Posterior cingulate gyrus (tissue), 11 donors: ENCODE data around the gene REXO5.
A peak's percentile ranks its signal among the peaks of the same experiment; 100 is the strongest.
"Not testable (repeated sequence)": the region's sequence is repeated elsewhere in the genome, so short reads cannot be mapped to it uniquely, and the experiment has no call there.

Experiments
- DNase-seq, 10 donors: peaks; one replicate each; pipeline versions ENCODE4 v3.0.0 to v3.0.0-alpha.2; 2020 to 2021; ENCODE audit warnings: mixed read lengths in 3 of 10
- intact Hi-C: fragments of 100-400 bp; cut with DNase I; formaldehyde crosslinking; loops from one replicate; pipeline ENCODE4 v1.15.1; 2023

The REXO5 gene

GRCh38 chr16:20798364-20798763 lies 8.0 kb upstream of the REXO5 start:
- intact Hi-C loops = loop anchor here (2.0 kb wide), 1 partner anchor 286 kb away; no protein-coding TSS in a partner anchor
- DNase-seq = no peak

DNA sequence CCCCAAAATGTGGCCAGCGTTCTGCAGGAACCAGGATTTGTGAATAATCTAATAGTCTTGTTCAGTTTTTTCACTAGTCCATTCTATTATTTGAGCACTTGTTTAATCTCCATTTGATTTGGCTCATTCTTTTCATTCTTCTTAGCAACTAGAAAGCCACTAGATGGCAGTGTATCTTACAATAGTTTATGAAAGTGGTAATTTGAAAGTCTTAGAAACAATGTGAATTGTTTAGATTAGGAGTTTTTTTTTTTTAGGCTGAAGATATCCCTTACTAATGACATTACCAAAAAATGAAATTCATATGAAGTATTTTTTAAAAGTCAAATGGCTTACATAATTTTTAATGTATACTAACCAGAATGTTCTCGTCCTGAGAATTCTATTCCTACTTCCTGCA lies 6.7 kb upstream of the REXO5 start:
- intact Hi-C loops = loop anchor here (2.0 kb wide), 1 partner anchor 285 kb away; no protein-coding TSS in a partner anchor
- no peak for DNase-seq

- DNase-seq = no peak
- intact Hi-C loops = no loop called here
Measured at GRCh38 chr16:20801278-20801677, 5.0 kb upstream of the REXO5 start.

DNA sequence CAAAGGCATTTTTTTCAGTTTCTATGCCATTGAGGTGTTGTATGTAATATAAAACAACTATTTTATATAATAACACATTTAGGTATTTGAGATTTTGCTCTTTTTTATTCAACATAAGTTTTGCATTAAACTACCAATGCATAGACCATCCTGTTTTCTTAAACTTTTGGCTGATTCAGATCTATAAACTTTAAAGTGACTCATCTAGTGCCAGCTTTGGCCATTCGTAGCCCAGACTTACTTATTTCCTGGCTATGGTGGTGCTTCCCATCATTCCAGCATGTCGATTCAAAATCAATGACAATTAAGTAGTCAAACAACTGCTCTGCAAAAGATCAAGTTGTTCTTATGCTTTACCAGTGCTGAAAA lies 3.2 kb upstream of the REXO5 start:
- intact Hi-C loops = no loop called here
- no peak for DNase-seq

- intact Hi-C loops = no loop called here
- no peak for DNase-seq
Measured at GRCh38 chr16:20803561-20804214, 2.6 kb upstream of the REXO5 start.

GRCh38 chr16:20805684-20806167 lies 601 bp upstream of the REXO5 start:
- DNase-seq = not testable (repeated sequence)
- intact Hi-C loops = loop anchor here (5.0 kb wide), 2 partner anchors 63 to 97 kb away; partner anchors contain the start of genes DCUN1D3, LYRM1 and THUMPD1

- DNase-seq = peak in 1 of 10 donors; percentile 35
- intact Hi-C loops = loop anchor here (5.0 kb wide), 2 partner anchors 66 to 94 kb away; partner anchors contain the start of genes DCUN1D3, LYRM1 and THUMPD1
Measured at GRCh38 chr16:20807862-20808261, 1.5 kb downstream of the REXO5 start.

GRCh38 chr16:20811889-20812439 lies 5.6 kb downstream of the REXO5 start:
- DNase-seq = no peak
- intact Hi-C loops = no loop called here

DNA sequence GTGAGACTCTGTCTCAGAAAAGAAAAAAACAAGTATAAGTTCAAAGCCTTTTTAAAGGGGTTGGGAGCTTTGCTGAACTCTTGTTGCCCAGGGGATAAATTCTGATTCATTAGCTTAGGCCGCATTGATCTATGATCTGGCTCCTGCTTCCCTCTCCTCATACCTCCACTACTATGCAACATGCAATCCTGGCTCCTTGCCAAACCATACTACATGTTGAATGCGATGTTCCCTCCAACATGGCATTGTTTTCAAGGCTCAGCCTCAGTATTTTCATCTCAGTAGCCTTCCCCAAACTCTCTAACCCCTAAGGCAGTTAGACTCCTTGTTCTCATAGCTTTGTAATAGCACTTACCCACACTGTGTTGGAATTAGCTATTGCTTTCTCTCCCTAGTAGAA lies 6.2 kb downstream of the REXO5 start:
- DNase-seq = no peak
- intact Hi-C loops = no loop called here

DNA sequence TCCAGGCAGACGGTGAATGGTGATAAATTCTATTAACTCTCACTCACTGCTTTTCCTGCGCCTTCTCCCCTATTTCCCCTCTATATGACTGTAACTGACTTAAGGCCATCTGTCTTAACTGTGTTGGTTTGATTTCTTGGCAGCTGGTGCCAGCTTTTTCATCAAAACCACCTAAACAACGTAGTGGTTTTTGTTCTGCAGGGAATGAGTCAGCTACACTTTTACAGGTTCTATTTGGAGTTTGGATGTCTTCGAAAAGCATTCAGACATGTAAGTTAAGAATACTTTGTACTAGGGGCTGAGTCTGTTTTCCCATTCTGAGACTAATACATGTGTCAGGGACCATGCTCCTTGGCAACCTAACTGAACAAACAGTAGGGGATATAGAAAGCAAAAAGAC lies 8.5 kb downstream of the REXO5 start:
- intact Hi-C loops = no loop called here
- DNase-seq = no peak

- no peak for DNase-seq
- intact Hi-C loops = no loop called here
Measured at GRCh38 chr16:20818929-20819585, 12.7 kb downstream of the REXO5 start.

DNA sequence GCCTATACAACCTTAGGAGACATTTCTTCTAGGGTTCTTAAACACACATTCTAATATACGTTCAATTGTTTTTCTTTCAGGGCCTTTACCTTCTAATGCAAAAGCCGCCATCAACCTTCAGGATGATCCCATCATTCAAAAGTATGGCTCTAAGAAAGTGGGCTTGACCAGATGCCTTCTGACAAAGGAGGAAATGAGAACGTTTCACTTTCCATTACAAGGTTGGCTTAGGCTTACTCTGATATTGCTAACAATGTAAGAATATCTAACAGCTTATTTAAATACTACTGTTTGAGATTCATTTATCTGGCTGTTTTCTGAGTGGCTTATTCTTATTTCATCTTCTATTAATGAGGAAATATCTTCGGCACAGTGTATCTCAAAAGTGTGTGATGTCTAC lies 15.4 kb downstream of the REXO5 start:
- intact Hi-C loops = no loop called here
- DNase-seq = no peak

- intact Hi-C loops = no loop called here
- DNase-seq = no peak
Measured at GRCh38 chr16:20822521-20823325, 16.4 kb downstream of the REXO5 start.

- no peak for DNase-seq
- intact Hi-C loops = no loop called here
Measured at GRCh38 chr16:20826039-20826566, 19.8 kb downstream of the REXO5 start.

DNA sequence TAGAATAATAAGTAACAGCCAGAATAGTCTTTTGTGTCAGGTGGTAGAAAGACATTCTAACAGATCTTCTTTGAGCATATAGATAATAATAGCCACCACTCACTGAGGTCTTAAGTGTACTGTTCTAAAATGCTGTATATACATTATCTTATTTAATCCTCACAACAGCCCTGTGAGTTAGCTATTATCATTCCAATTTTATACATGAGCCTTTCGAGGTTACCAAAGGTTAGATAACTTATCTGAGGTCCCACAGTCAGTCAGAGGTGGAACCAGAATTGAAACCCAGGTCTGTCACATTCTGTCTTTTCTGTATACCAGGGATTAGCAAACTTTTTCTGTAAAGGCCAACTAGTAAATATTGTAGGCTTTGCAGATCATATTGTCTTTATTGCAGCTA lies 23.2 kb downstream of the REXO5 start:
- DNase-seq = no peak
- intact Hi-C loops = no loop called here

DNA sequence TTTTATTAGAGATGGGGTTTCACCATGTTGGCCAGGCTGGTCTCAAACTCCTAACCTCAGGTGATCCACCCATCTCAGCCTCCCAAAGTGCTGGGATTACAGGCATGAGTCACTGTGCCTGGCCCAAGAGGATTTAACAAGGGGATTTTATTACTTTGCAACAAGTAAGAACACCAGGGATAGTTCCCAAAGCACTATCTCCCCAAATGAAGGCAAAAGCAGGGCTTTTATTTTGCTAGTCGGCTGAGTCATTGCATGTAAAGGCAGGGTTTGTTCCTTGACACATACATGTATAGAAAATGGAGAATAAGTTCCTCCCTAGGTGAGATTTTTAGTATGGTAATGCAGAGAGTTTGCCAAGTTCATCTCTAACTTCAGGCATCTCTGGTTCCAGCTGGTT lies 24.0 kb downstream of the REXO5 start:
- no peak for DNase-seq
- intact Hi-C loops = no loop called here

- intact Hi-C loops = no loop called here
- no peak for DNase-seq
Measured at GRCh38 chr16:20833086-20833485, 26.8 kb downstream of the REXO5 start.

DNA sequence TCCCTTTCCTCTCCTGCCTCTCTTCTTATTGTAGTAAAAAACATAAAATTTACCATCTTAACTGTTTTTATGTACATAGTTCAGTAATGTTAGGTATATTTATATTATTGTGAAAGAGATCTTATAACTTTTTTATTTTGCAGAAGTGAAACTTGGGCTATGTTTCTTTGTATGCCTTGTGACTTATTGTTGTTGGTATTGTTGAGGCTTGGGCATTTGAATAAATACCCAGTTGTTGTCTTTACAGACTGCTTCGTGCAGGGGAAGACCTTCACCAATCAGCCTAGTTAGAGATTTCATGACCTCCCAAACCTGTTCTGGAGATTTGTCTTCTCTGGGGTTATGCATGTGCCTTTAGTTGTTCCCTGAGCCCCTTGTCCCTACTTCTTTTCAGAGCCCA lies 31.9 kb downstream of the REXO5 start:
- no peak for DNase-seq
- intact Hi-C loops = no loop called here

- DNase-seq = no peak
- intact Hi-C loops = no loop called here
Measured at GRCh38 chr16:20839504-20839903, 33.2 kb downstream of the REXO5 start.

GRCh38 chr16:20844054-20844453 lies 37.7 kb downstream of the REXO5 start:
- intact Hi-C loops = no loop called here
- DNase-seq = no peak

DNA sequence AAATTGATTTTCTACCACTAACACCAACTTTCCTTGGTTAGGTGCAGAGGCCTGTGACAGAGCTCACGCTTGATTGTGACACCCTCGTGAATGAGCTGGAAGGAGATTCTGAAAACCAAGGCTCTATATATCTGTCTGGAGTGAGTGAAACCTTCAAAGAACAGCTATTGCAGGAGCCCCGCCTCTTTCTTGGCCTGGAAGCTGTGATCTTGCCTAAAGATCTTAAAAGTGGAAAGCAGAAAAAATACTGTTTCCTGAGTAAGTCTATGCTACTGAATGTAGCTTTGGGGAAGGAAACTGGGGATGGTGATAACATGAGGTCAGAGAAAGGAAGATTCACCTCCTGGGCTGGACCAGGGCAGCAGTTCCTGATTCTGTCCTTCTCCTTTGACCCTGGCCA lies 38.3 kb downstream of the REXO5 start:
- no peak for DNase-seq
- intact Hi-C loops = no loop called here
